ENCODE measurements around the gene PKN3. TPM values are rescaled to one million over a fixed set of nuclear protein-coding genes. Genes with fewer than 3 reads are reported as not detected.

PKN3 gene
- total RNA-seq, 1 donor from 2014 or later = 13.4 TPM

- no peak for TF ChIP-seq CTCF (IDR thresholded peaks at IDR 0.05)
- no peaks in the 10 kb centered on the region for H3K9me3 ChIP-seq
- peaks cover 10% of the 10 kb centered on the region for H3K36me3 ChIP-seq
- H3K27ac ChIP-seq = no peak overlapping the region
- no peak for ATAC-seq
- intact Hi-C loops (cut with DNase I) = no loop called here
- DNase-seq = no peak
- no peaks in the 10 kb centered on the region for H3K27me3 ChIP-seq
- no peak overlapping the region for H3K4me3 ChIP-seq
- H3K4me1 ChIP-seq = peaks cover 16% of the 10 kb centered on the region
These were observed 66.3 kb downstream of the PKN3 start for GRCh38 chr9:128768606-128769005.

Other genes starting within 250 kb of the PKN3 start
- 17.3 TPM for gene ODF2, start 246.5 kb upstream of the PKN3 start, total RNA-seq
- gene GLE1, start 197.8 kb upstream of the PKN3 start, total RNA-seq = 21.8 TPM
- 358 TPM for gene SPTAN1, start 149.9 kb upstream of the PKN3 start, total RNA-seq
- 37.3 TPM for gene DYNC2I2, start 45.7 kb upstream of the PKN3 start, total RNA-seq
- gene SET, start 13.3 kb upstream of the PKN3 start, total RNA-seq = 227 TPM
- gene ZDHHC12, start 21.6 kb downstream of the PKN3 start, total RNA-seq = 28.2 TPM
- 32.0 TPM for gene ZER1, start 69.4 kb downstream of the PKN3 start, total RNA-seq
- 27.1 TPM for gene TBC1D13, start 84.8 kb downstream of the PKN3 start, total RNA-seq
- 18.6 TPM for gene ENDOG, start 116.0 kb downstream of the PKN3 start, total RNA-seq
- 45.8 TPM for gene SPOUT1, start 127.3 kb downstream of the PKN3 start, total RNA-seq
- gene KYAT1, start 179.4 kb downstream of the PKN3 start, total RNA-seq = 6.6 TPM
- gene LRRC8A, start 179.6 kb downstream of the PKN3 start, total RNA-seq = 68.1 TPM
- 46.5 TPM for gene PHYHD1, start 218.5 kb downstream of the PKN3 start, total RNA-seq
- gene DOLK, start 245.1 kb downstream of the PKN3 start, total RNA-seq = 15.5 TPM
- gene NUP188, start 245.2 kb downstream of the PKN3 start, total RNA-seq = 49.6 TPM

Measured in upper lobe of right lung (tissue), 1 donor.